IMR-90 (cell line): ENCODE results near the gene EIF4G3. TPM values are rescaled to one million over a fixed set of nuclear protein-coding genes. Genes with fewer than 3 reads are reported as not detected.
A peak's percentile ranks its signal among the peaks of the same experiment; 100 is the strongest.

ENCODE experiments used
- ATAC-seq: fragments of 200-7000 bp; cut with Tn5 transposase; 2 replicates; pipeline ENCODE4 v1.9.1; 2020; ENCODE audit warnings: low read depth, mild to moderate bottlenecking, moderate library complexity
- BruUV-seq: library from RNA; stranded (reverse); fragments of 400-500 nt; replicated peaks from 2 replicates; lab custom pipeline; 2021; lab: Mats Ljungman, UMichigan
- CTCF ChIA-PET: fragments of 300-600 bp; formaldehyde crosslinking; extraction: SDS; loops from one replicate; lab custom pipeline; 2021; ENCODE audit warnings: antibody characterized with exemption; lab: Yijun Ruan, JAX
- POLR2A ChIA-PET: fragments of 300-600 bp; sonication (Branson Sonifier 250); formaldehyde crosslinking; loops from one replicate; lab custom pipeline; 2022; ENCODE audit warnings: antibody characterized with exemption; ENCODE audit not compliant: unreplicated experiment; lab: Charles Lee
- DNase-seq: peaks from one replicate; pipeline ENCODE4 v3.0.0; 2013
- H2AFZ ChIP-seq: replicated peaks from 2 replicates; pipeline ENCODE3; 2013; ENCODE audit warnings: low read length, mild to moderate bottlenecking; ENCODE audit not compliant: poor library complexity
- H2AK5ac ChIP-seq: 2 replicates; pipeline ENCODE4 v1.6.1; 2013; ENCODE audit warnings: low read depth, low read length, inconsistent platforms
- H2AK9ac ChIP-seq: replicated peaks from 2 replicates; pipeline ENCODE3; 2013; ENCODE audit warnings: mild to moderate bottlenecking, low read depth, low read length, moderate library complexity; ENCODE audit not compliant: poor library complexity
- H2BK120ac ChIP-seq: 2 replicates; pipeline ENCODE4 v1.6.1; 2013; ENCODE audit warnings: low read depth, low read length, inconsistent platforms
- H2BK15ac ChIP-seq: 3 replicates; pipeline ENCODE4 v1.6.1; 2013; ENCODE audit warnings: low read depth, low read length, inconsistent platforms
- H2BK20ac ChIP-seq: 2 replicates; pipeline ENCODE4 v1.6.1; 2013; ENCODE audit warnings: low read depth, mild to moderate bottlenecking, inconsistent platforms, low read length, moderate library complexity
- H2BK5ac ChIP-seq: 2 replicates; pipeline ENCODE4 v1.6.1; 2013; ENCODE audit warnings: mild to moderate bottlenecking, low read depth, low read length, inconsistent platforms; ENCODE audit not compliant: poor library complexity, severe bottlenecking
- H3K14ac ChIP-seq: replicated peaks from 2 replicates; pipeline ENCODE4 v1.6.1; 2013; ENCODE audit warnings: low read depth, low read length, inconsistent platforms
- H3K18ac ChIP-seq: 2 replicates; pipeline ENCODE4 v1.6.1; 2013; ENCODE audit warnings: low read depth, low read length, control low read depth
- H3K23ac ChIP-seq: 2 replicates; pipeline ENCODE4 v1.6.1; 2013; ENCODE audit warnings: low read depth, low read length, inconsistent platforms
- H3K27ac ChIP-seq: 2 replicates; pipeline ENCODE4 v1.5.1; 2013; ENCODE audit warnings: mild to moderate bottlenecking, control low read depth, low read length; ENCODE audit not compliant: insufficient read depth
- H3K27me3 ChIP-seq: 2 replicates; pipeline ENCODE4 v1.6.1; 2013; ENCODE audit warnings: low read length; ENCODE audit not compliant: control insufficient read depth, insufficient read depth
- H3K36me3 ChIP-seq: 2 replicates; pipeline ENCODE4 v1.6.1; 2013; ENCODE audit warnings: low read length, mixed read lengths; ENCODE audit not compliant: control insufficient read depth, insufficient read depth
- H3K4ac ChIP-seq: 2 replicates; pipeline ENCODE4 v1.6.1; 2013; ENCODE audit warnings: low read depth, low read length, inconsistent platforms
- H3K4me1 ChIP-seq: 2 replicates; pipeline ENCODE4 v1.6.1; 2013; ENCODE audit warnings: low read length, mixed read lengths; ENCODE audit not compliant: control insufficient read depth, insufficient read depth
- H3K4me2 ChIP-seq: 2 replicates; pipeline ENCODE4 v1.6.1; 2013; ENCODE audit warnings: low read depth, mild to moderate bottlenecking, control low read depth, low read length, moderate library complexity
- H3K4me3 ChIP-seq: 2 replicates; pipeline ENCODE4 v1.5.1; 2013; ENCODE audit warnings: low read depth, mild to moderate bottlenecking, control low read depth, low read length, moderate library complexity; ENCODE audit not compliant: insufficient read depth
- H3K56ac ChIP-seq: 2 replicates; pipeline ENCODE4 v1.6.1; 2013; ENCODE audit warnings: low read length, inconsistent platforms; ENCODE audit not compliant: insufficient read depth; ENCODE audit errors: extremely low read depth
- H3K79me1 ChIP-seq, 2 experiments: 2 replicates each; pipeline ENCODE4 v1.6.1; 2013; ENCODE audit warnings: low read length in 2 of 2, inconsistent platforms in 1 of 2, low read depth in 1 of 2
- H3K9ac ChIP-seq: 2 replicates; pipeline ENCODE4 v1.6.1; 2013; ENCODE audit warnings: low read depth, low read length, control low read depth
- H3K9me1 ChIP-seq: 2 replicates; pipeline ENCODE4 v1.6.1; 2013; ENCODE audit warnings: low read length, inconsistent platforms; ENCODE audit not compliant: insufficient read depth
- H3K9me3 ChIP-seq: 2 replicates; pipeline ENCODE4 v1.6.1; 2013; ENCODE audit warnings: low read length; ENCODE audit not compliant: control insufficient read depth, insufficient read depth
- H4K20me1 ChIP-seq: 2 replicates; pipeline ENCODE4 v1.6.1; 2013; ENCODE audit warnings: low read length, inconsistent platforms; ENCODE audit not compliant: insufficient read depth
- H4K5ac ChIP-seq: 2 replicates; pipeline ENCODE4 v1.6.1; 2013; ENCODE audit warnings: mild to moderate bottlenecking, low read depth, low read length, control low read depth
- H4K8ac ChIP-seq, 2 experiments: 2 replicates each; pipeline ENCODE4 v1.6.1; 2013; ENCODE audit warnings: low read depth in 2 of 2, low read length in 2 of 2, control low read depth in 1 of 2, inconsistent platforms in 1 of 2
- H4K91ac ChIP-seq: 2 replicates; pipeline ENCODE4 v1.6.1; 2013; ENCODE audit warnings: low read depth, low read length, inconsistent platforms; ENCODE audit not compliant: insufficient read depth
- BHLHE40 ChIP-seq: fragments of 150-350 bp; IDR thresholded peaks from 2 replicates; pipeline ENCODE4 v1.6.1; 2016; ENCODE audit warnings: mild to moderate bottlenecking, low read depth, low read length
- FOS ChIP-seq: fragments of 150-350 bp; IDR thresholded peaks from 2 replicates; pipeline ENCODE4 v1.6.1; 2016; ENCODE audit warnings: low read depth, low read length
- MAFK ChIP-seq: IDR thresholded peaks from 2 replicates; pipeline ENCODE4 v1.6.1; 2012; ENCODE audit warnings: low read depth, low read length, improper control_type of control experiment
- RFX5 ChIP-seq: IDR thresholded peaks from 2 replicates; pipeline ENCODE4 v1.8.0; 2012; ENCODE audit warnings: low read depth, mild to moderate bottlenecking, low read length, moderate library complexity
- WGBS, 2 experiments: methylation state at CpG; one replicate each; pipeline versions ENCODE4 v1.1.5 to v1.1.7; 2013; ENCODE audit warnings: missing lambda C conversion rate in 2 of 2; ENCODE audit not compliant: insufficient read length in 1 of 2; ENCODE audit errors: extremely low coverage in 2 of 2; 5-methylcytosine and 5-hydroxymethylcytosine counted together
- dilution Hi-C: fragments of 300-500 bp; cut with HindIII; formaldehyde crosslinking; loops from one replicate; pipeline ENCODE4 v1.14.3; 2018; ENCODE audit warnings: low sequenced_read_pairs; ENCODE audit not compliant: unreplicated experiment
- in situ Hi-C: fragments of 300-500 bp; cut with MboI; formaldehyde crosslinking; loops from 3 replicates; pipeline ENCODE4 v1.14.3; 2019; ENCODE audit warnings: low sequenced_read_pairs, inconsistent platforms, mixed read lengths
- intact Hi-C: fragments of 100-400 bp; cut with micrococcal nuclease; formaldehyde crosslinking; loops from 2 replicates; pipeline ENCODE4 v1.10.0; 2022
- polyA plus RNA-seq, 3 experiments: library from polyadenylated mRNA; depleted of rRNA; stranded (reverse); fragments of >200 nt; gene quantifications; 2 replicates each; pipeline ENCODE4 v1.2.3, GENCODE V29; 2012; ENCODE audit warnings: low replicate concordance in 1 of 3
- total RNA-seq: library from RNA; depleted of rRNA; stranded (reverse); fragments of >200 nt; gene quantifications from 2 replicates; pipeline ENCODE4 v1.2.3, GENCODE V29; 2012
- TF ChIP-seq, protein P1 (sequence below): fragments of 150-350 bp; IDR thresholded peaks from 2 replicates; pipeline ENCODE4 v1.6.1; 2017; ENCODE audit warnings: mild to moderate bottlenecking, antibody characterized with exemption, low read length, low read depth

Gene EIF4G3
- total and polyA plus RNA-seq, 2 of the 4 experiments (the other 2 are of a cell fraction), result 25.8 to 49.2 TPM

GRCh38 chr1:21099034-21099868 is 77.4 kb downstream of the EIF4G3 start (continued):
- 0 out of 2 replicates have a peak, but pooled peaks have one; percentile 12 for TF ChIP-seq MAFK

GRCh38 chr1:21098186-21098915 is 78.3 kb downstream of the EIF4G3 start:
- Histone ChIP-seq H3K23ac (no peak overlapping the region), H3K9ac (no peak overlapping the region), H3K9me1 (no peaks in the 10 kb centered on the region; the same call in 1 of the 2 replicates), H3K79me1 (peaks cover 22 to 52% of the 10 kb centered on the region in 2 experiments), H3K36me3 (peaks cover 6% of the 10 kb centered on the region), H2AK5ac (no peak overlapping the region; the same call in 1 of the 2 replicates), H4K91ac (0 out of 2 replicates have a peak overlapping the region, but pooled peaks have one; percentile 63), H3K9me3 (peaks cover 3% of the 10 kb centered on the region; the same call in 1 of the 2 replicates), H2BK20ac (no peak overlapping the region), H3K4me3 (no peak overlapping the region), H2BK5ac (no peak overlapping the region), H3K18ac (no peak overlapping the region), H4K8ac (no peak overlapping the region), H2BK120ac (peak overlapping the region; percentile 65; the same call in 1 of the 2 replicates), H3K56ac (no peak overlapping the region), H4K20me1 (peaks cover 6% of the 10 kb centered on the region), H3K4ac (0 out of 2 replicates have a peak overlapping the region, but pooled peaks have one; percentile 10), H4K5ac (no peak overlapping the region), H3K27ac (no peak overlapping the region), H2AFZ (no peak overlapping the region), H3K14ac (no peak overlapping the region), H2BK15ac (peak overlapping the region; percentile 50; the same call in 1 of the 3 replicates), H3K4me2 (no peak overlapping the region), H3K4me1 (no peaks in the 10 kb centered on the region; the same call in 1 of the 2 replicates), H3K27me3 (no peaks in the 10 kb centered on the region), H2AK9ac (no peak overlapping the region)
- in situ Hi-C loops (no loop called here), dilution Hi-C loops (no loop called here), intact Hi-C loops (no loop called here)
- no TSS peak for BruUV-seq
- POLR2A ChIA-PET, result no interaction called here
- TF ChIP-seq BHLHE40 (no peak), MAFK (no peak), RFX5 (no peak), FOS (no peak)
- TF ChIP-seq, protein P1, sequence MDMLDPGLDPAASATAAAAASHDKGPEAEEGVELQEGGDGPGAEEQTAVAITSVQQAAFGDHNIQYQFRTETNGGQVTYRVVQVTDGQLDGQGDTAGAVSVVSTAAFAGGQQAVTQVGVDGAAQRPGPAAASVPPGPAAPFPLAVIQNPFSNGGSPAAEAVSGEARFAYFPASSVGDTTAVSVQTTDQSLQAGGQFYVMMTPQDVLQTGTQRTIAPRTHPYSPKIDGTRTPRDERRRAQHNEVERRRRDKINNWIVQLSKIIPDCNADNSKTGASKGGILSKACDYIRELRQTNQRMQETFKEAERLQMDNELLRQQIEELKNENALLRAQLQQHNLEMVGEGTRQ, result no peak
- CTCF ChIA-PET, result no interaction called here
- 100% methylated on average over 1 of the region's 5 CpGs; no CpG with 5 or more reads in 1 of the 2 experiments for WGBS, 2 experiments
- no peak for DNase-seq
- no peak for ATAC-seq
